UCSD-AML1 (cell line): ENCODE results near the gene RASA2.
"Not testable (repeated sequence)": the region's sequence is repeated elsewhere in the genome, so short reads cannot be mapped to it uniquely, and the experiment has no call there.

Experiments
- DNase-seq: peaks from one replicate; lab custom pipeline; 2025; ENCODE audit not compliant: unreplicated experiment; lab: John Stamatoyannopoulos, UW

The RASA2 gene

GRCh38 chr3:141529717-141530414, 43.0 kb downstream of the RASA2 start:
- no peak for DNase-seq

- no peak for DNase-seq
These were observed 43.6 kb downstream of the RASA2 start for GRCh38 chr3:141530415-141530768.

GRCh38 chr3:141532609-141533008, 45.8 kb downstream of the RASA2 start:
- no peak for DNase-seq

- not testable (repeated sequence) for DNase-seq
These were observed 49.2 kb downstream of the RASA2 start for GRCh38 chr3:141536017-141536416.

DNA sequence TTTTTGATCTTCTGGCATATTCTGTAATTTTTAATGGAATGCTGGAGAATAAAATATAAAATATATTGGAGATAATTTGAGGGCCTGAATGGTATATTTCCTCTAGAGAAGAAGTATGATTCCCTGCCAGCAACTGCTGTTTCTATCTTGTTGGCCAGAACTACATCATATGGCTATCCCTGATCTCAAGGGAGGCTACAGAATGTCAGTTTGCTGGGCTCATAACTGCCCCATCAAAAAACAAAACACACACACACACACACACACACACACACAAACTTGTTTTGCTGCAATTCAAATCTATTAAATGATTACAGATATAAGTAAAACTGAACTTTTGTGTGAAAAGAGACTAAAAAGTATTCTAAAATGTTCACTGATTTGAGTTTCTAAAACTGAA, 51.0 kb downstream of the RASA2 start:
- DNase-seq = no peak

- no peak for DNase-seq
These were observed 51.9 kb downstream of the RASA2 start for GRCh38 chr3:141538568-141539240.

DNA sequence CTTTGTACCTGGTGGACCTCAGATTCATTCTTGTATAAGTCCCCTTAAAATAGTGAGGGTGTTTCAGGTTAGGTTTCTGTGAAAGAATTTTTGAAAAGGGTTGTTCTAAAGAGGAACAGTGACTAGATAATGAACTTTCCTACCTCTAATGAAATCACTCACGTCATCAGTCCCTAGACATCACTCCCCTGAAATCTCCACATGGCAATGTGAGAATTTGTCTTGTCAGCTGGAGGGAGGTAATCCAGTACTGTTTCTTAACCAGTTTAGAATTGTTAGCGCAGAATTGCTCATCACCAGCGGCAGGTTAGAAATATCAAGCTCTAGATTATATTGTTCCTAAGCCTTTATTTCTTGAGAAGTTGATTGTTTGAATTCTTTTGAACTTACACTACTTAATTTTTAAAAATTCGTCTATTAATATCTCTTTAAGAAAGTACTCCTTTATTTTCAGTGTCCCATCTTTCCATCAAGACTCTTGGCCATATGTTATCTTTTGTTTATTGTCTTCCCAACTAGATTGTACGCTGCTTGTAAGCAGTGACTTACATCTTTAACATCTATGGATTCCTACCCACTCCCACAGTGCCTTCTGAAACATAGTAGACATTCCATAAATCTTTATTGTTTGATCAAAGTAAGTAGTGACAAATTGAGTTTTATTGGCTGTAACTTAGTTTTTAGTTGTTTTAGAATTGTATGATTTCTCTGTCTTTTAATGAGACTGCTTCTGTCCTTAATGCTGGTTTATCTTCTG, 52.8 kb downstream of the RASA2 start:
- no peak for DNase-seq

DNA sequence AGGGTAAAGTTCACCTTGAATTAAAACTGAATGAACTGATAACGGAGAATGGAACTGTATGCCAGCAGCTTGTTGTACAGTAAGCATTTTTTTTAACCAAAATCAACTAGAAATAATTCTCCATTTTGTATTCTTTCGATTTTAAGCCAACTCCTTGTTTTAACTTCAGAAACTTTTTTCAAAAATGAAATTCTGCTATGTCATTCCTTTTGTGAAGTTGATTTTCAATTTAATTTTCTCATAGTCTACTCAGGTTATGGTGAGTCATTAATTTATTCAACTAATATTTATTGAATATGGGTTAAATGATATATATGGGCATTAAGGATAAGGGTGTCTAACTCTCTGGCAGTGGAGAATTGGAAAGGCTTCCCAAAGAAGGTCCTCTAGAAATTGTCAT, 53.7 kb downstream of the RASA2 start:
- DNase-seq = no peak

DNA sequence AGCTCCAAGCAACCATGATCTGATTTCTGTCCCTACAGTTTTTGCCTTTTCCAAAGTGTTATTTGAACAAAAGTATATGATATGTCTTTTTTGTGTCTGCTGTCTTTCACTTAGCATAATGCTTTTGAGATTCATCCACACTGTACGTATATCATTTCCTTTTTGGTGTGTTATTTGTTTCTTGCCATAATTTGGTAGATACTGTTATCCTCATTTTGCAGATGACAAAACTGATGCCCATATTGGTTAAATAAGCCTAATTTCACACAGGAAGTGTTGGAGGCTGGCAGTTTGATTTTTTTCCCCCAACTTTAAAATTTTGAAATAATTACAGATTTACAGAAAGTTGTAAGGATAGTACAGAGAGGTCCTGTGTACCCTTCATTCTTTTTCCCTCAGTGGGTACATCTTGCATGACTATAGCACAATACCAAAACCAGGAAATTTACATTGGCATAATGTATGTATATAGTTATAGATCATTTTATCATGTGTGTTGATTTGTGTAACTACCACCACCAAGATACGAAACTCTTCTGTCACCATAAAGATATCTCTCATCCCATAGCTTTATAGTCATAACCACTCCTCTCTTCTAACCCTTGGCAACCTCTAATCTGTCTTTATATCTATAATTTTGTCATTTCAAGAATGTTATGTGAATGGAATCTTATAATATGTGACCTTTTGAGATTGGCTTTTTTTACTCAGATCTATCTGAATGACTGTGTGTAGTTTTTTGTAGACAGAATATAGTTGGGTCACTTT, 55.6 kb downstream of the RASA2 start:
- DNase-seq = no peak

- DNase-seq = no peak
These were observed 56.2 kb downstream of the RASA2 start for GRCh38 chr3:141542989-141543388.

DNA sequence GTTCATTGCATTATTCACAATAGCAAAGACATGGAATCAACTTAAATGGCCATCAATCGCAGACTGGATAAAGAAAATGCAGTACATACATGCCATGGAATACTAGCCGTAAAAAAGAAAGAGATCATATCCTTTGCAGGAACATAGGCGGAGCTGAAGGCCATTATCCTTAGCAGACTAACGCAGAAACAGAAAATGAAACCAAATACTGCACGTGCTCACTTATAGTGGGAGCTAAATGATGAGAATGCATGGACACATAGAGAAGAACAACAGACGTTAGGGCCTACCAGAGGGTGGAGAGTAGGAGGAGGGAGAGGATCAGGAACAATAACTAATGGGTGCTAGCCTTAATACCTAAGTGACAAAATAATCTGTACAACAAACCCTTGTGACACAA, 57.9 kb downstream of the RASA2 start:
- DNase-seq = no peak

DNA sequence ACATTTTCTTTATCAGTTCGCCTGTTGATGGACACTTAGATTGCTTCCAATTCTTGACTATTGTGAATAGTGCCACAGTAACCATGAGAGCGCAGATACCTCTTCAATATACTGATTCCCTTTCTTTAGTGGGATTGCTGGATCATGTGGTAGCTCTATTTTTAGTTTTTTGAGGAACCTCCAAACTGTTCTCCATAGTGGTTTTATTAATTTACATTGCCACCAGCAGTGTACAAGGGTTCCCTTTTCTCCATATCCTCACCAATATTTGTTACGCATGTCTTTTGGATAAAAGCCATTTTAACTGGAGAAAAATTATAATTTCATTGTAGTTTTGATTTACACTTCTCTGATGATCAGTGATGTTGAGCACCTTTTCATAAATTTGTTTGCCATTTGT, 59.3 kb downstream of the RASA2 start:
- DNase-seq = no peak

GRCh38 chr3:141546586-141546985, 59.8 kb downstream of the RASA2 start:
- DNase-seq = no peak

- DNase-seq = no peak
These were observed 61.0 kb downstream of the RASA2 start for GRCh38 chr3:141547791-141548190.

DNA sequence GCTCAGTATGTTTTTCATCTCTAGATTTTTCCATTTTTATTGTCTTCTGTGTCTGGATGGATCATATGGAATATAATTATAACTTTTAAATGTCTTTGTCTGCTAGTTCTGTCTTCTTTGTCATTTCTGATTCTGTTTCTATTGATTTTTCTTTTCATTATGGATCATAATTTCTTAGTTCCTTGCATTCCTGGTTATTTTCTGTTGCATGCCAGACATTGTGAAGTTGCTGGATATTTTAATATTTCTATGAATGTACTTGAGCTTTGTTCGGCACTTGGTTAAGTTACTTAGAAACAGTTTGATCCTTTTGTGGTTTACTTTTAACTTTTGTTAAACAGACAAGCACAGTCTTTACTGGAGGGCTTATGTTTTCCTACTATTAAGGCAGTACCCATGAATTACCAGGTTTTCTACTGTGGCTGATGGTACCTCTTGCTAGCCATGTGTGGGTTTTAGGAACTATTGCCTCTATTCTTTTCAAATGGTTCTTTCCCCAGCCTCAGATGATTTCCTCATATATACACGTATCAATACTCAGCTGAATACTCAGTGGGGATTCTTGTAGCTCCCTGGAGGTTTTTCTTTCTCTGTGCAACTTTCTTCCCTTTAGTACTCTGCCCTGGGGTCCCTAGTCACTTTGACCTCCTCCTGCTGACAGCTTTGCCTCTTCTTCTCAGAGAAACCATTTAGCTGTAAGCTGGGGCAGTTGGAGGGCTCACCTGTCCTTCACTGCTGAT, 64.3 kb downstream of the RASA2 start:
- DNase-seq = no peak

DNA sequence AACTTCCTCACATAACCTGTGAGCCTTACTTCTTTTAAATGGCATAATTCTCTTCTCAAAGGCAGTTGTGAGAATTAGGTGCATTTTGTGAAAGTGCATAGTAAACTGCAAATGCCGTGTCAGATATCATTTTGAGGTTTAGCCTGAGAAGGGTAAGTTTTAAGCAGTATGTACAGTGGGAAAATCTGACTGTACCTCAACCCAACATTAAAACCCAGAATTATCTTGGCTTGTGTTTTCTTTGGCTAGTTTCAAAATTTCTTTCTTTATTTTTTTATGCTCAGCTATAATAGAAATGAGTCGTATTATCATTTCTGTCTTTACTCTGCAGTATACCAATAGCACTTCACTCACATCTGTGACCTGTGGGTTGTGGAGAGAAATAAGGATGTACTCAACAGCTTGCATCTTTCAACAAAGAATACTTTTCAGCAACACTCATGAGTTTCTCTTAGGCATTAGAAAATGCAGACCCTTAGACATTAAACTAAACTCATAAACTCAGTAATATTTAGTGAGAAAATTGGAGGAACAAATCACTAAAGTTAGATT, 65.7 kb downstream of the RASA2 start:
- DNase-seq = no peak

GRCh38 chr3:141553055-141553454, 66.2 kb downstream of the RASA2 start:
- DNase-seq = no peak

DNA sequence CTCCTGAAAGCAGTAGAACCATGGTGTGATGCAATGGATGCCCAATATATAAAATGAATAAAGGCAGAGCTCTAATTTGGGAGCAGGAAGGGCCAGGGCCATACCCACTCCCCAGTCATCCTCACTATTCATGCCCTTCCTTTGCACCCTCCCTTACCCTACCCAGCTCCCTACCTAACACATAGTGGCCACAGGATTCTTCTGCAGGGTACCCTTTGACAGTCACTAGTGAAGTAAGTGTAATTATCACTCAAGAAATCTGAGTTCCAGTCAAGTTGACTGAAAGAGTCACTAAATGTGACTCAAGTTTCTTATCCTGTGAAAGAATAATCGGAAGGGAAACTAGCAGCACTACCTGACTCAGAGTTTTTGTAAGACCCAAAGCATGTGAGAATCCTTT, 69.2 kb downstream of the RASA2 start:
- no peak for DNase-seq

- peak; percentile 12 for DNase-seq
These were observed 71.3 kb downstream of the RASA2 start for GRCh38 chr3:141557961-141558706.
